HG03571 (cell line): ENCODE results near the gene TMPRSS6.
A peak's percentile ranks its signal among the peaks of the same experiment; 100 is the strongest.

Experiments used
- ATAC-seq: cut with Tn5 transposase; IDR thresholded peaks from one replicate; pipeline ENCODE4 v1.9.1; 2021; ENCODE audit not compliant: unreplicated experiment

Gene TMPRSS6

GRCh38 chr22:37052386-37053309, 56.9 kb downstream of the TMPRSS6 start:
- no peak for ATAC-seq

DNA sequence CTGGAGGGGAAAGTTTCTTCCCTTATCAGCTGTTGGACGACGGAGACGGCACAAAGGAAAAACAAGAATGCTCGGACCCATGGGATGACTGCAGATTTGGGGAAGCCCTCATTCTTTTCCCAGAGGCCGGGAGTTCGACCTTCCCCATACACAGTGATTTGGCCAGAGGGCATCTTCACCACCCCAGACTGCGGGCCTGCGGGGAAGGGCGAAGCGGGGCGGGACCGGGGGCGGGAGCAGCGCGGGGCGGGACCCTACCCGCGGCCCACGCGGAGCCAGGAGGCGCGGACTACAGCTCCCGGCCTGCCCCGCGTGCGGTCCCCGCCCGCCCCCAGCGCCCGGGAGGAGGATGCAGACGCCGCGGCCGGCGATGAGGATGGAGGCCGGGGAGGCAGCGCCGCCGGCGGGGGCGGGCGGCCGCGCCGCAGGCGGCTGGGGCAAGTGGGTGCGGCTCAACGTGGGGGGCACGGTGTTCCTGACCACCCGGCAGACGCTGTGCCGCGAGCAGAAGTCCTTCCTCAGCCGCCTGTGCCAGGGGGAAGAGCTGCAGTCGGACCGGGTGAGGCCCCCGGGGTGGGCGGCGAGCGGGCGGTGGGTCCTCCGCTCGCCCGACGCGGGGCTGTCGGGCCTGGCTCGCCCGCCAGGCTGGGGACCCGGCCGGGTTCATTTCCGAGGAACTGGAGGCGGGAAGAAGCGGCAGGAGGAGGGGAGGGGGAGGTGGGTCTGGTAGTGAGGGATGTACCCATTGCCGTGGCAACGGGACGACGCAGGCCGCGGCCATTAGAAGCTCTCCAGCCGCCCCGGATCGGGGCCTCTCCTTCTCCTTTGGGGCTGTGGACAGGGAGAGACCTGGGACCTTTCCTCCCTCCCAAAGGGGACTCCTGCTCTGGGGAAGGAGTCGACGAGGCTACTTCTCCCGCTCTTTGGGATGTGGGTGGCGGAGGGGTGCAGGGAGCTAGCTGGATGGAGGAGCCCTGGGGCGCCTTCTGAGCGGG, 57.8 kb downstream of the TMPRSS6 start, which contains the start of gene KCTD17:
Gene KCTD17 (plus strand): TSS at position 352 of the 995 bp plus-strand sequence. CDS start 19 bp downstream, at position 371.
- ATAC-seq: peak; percentile 56

DNA sequence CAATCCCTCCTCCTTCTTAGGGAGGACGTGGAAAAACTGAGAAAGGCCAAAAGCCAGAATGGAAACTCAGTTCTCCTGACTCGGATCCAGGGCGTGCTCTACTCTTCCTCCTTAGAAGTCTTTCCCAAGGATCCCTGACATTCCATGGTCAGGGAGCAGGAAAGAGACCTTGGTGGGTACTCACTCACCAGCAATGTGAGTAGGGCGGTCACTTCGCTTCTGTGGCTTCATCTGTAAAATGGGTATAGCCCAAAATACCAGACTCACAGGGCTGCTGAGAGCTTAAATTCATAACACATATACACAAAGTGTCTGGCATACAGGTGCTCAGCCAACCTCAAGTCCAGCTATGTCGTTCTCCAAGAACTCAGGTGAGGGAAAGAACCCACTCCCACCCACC, 58.6 kb downstream of the TMPRSS6 start:
- ATAC-seq: no peak

DNA sequence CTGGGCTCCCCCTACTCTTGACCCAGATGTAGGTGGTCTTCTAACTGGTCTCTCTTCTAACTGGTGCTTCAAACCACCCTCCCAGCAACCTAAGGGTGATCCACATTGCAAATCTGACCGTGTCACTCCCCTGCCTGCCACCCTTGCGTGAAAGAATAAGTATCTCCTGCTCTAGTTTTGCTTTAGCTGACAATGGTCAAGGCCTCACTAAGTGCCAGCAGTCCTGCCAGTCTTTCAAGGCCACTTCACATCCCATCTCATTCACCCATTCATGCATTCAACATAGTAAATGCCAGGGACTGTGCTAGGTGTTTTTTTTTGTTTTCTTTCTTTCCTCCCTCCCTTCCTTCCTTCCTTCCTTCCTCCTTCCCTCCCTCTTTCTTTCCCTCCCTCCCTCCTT, 60.3 kb downstream of the TMPRSS6 start:
- no peak for ATAC-seq

DNA sequence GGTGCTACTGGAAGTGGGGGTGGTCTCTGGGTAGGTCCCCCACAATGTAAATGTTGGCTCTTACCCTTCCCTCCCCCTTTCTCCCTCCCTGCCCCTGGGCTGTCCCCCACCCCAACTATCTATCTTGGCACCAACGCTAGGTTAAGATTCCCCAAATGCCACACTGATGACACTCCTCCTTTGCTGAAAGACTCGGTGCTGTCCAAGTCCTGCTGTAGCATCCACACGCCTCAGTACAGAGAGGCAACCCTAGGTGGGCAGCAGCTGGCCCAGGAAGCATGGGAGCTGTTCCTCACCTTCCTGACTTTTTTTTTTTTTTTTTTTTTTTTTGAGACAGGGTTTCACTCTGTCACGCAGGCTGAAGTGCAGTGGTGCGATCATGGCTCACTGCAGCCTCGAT, 61.4 kb downstream of the TMPRSS6 start:
- no peak for ATAC-seq

DNA sequence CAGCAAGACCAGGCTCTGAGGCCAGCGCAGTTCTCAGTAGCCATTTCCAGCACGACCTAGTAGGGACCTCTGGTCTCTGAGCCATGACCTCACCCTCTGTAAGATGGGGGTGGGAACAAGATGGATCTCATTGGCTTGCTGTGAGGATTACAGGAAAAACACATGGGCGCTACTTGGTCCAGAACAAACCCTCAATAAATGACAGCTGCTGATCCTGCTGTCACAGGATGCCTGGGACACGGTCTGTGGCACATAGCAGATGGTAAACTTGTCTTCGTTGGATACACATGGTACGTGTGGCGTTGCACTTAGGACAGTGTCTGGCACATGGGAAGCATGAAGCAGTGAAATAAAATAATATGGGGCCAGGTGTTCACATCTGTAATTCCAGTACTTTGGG, 62.5 kb downstream of the TMPRSS6 start:
- no peak for ATAC-seq

- no peak for ATAC-seq
Observed at GRCh38 chr22:37046589-37046988, 62.9 kb downstream of the TMPRSS6 start.

- ATAC-seq: no peak
Observed at GRCh38 chr22:37045958-37046357, 63.6 kb downstream of the TMPRSS6 start.

GRCh38 chr22:37044634-37045625, 64.6 kb downstream of the TMPRSS6 start:
- ATAC-seq: no peak

DNA sequence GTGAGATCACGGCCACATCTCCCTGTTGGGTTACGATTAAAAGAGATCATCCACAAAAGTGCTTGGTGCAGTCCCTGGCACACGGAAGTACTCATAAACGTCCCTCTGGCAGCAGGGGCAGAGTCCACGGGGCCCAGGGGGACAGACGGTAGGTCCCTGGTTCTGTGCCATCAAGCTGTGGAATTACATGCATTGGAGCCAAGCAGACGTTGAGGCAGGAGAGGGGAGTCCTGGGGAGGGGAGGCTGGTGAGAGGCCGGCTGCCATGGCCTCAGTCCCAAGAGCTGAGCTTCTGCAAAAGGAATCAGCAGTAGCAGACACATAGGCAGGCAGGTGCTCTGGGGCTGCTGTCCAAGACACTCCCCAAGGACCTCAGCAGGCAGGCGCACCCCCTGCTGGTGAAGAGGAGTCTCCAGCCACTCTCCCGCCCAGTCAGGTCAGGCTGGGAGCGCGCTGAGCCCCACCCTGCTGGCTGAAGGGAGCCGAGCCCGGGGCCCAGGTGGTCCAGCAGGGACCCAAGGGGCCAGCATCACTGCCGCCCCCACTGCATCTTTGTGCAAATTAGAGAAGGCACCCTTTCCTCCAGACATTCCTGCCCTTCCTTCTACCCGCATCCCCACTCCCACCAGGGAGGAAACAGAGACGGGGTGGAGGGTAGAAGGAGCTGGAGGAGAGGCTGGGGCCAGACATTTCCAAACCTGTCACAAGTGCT, 65.5 kb downstream of the TMPRSS6 start:
- ATAC-seq: no peak

DNA sequence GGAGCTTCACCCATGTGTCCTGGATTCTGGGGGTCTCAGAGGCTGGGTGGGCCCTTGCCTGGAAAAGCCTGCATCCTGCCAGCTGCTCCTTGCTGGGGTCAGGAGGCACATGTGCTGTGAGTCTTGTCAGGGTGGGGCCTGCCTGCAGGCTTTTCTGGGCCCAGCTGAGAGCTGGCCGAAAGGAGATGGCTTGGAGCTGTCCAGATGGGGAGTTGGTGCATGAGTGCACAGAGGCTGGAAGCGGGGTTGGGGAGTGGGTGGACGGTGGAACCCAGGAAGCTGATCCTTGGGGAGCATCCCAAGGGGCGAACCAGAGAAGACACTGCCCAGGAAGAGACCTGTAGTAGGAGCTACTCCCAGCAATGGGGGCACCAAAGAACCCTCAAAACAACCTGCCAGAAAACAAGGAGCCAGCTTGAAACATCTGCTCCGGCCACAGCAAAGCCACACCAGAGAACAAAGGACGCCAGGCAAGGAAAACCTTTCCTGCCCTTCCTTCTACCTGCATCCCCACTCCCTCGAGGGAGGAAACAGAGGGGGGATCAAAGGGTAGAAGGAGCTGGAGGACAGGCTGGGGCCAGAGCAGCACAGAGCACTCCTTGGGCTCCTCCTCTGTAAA, 66.2 kb downstream of the TMPRSS6 start:
- no peak for ATAC-seq

DNA sequence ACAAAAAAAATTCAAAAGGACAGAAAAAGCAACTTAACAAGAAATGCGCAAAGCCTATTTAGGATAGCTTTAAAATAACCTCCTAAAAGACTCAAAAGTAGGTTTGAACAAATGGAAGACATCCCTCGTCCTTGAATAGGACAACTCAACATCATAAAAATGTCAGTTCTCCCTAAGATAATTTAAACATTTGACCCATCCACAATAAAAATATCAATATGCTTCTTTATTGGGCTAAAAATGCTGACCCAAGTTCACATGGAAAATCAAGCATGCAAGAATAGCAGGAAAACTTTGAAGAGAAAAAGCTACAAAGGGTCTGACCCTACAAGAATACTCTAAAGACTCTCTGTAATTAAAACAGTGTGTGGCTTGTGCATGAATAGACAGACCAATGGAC, 70.0 kb downstream of the TMPRSS6 start:
- ATAC-seq: no peak

DNA sequence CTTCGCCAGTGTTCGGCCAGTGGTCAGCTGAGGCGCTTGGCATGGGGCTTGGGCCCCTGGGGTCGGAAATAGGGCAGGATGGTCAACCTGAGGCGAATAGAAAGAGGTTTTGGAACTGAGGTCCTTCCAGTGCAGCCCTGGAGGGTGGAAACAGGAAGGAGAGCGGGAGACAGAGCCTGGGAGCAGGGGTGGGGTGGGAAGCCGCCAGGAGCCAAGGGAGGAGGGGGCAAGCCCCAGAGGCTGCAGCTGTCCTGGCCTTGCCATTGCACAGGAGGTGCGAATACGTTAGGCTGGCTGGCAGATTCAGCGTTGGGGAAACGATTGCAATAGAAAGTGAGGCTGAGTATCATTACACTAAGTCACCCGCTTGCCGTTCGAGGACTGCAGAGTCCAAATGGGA, 71.8 kb downstream of the TMPRSS6 start:
- ATAC-seq: no peak

- no peak for ATAC-seq
Observed at GRCh38 chr22:37036655-37037377, 72.7 kb downstream of the TMPRSS6 start.

DNA sequence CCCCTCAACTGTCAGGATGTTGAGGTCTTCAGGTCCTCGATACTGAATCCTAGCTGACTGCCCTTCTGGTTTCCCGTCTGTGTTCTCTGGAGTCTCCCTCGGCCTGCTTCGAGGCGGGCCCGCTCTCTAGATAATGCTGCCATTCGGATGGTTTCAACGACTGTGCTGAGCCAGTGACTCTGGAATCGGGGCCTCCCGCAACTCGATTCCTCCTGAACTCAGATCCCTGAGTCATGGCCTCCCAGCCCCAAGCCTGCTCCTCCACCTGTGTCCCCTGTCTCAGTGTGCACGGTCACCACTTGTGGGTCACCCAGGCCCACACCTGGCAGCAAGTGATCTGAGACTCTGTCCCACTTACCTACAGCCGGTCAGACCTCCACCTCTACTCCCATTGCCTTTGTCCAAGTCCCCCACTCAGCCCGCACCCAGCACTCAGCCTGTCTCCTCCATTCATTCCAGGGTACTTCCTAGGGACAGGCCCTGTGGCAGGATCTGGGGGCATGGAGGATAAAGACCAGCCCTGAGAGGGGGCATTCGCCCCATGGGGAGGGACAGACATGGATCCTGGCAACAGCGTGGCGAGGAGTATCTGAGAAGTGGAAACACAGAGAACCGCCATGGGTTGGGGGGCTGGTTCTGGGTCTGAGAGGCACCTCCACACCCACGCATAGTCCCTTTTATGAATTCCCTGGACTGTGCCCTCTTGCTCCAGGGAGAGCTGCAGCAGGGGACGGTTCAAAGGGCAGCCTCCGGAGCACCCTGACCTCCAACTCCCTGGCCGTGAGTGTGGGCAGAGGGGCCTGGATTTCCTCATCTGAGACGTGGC, 75.7 kb downstream of the TMPRSS6 start:
- no peak for ATAC-seq

DNA sequence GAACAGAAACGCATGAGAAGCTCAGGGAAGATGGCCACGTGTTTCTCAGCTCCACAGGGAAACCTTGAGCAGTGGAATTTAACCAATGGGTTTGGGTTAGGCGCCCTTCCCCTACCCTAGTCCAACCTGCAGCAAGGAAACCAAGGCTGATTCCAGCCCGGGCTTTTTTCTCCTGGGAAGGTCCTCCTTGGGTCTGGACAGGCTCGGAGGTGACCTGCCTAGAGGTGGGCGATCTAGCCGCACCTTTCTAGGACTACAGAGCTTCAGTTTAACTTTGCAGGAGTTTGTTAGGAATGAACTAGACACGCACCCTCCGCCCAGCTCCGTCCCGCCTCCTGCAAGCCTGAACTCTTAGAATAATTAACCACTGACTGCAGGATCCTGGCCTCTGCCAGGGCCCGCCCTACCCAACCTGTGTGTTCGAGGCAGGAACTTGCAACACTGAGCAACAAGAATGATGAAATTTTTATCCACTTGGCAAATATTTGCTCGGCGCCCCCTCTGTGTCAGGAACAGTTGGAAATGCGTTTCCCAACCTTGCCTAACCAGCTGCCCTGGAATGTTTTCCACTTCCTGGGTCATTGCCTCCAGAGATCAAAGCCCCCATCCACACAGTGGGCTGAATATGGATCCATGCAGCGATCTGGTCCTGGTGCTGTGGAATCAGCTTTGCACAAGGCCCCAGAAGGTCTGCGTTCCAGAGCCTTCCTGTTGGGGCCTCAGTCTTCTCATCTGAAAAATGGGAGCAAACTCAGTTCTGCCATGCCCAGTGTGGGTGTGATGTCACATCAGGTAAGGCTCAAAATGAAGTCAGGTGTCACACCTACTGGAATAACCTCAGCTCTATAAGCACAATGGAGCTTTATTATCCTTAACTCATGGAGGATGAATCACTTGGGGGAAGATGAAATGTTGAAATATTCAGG, 76.7 kb downstream of the TMPRSS6 start:
- no peak for ATAC-seq

- no peak for ATAC-seq
Observed at GRCh38 chr22:37032134-37032534, 77.4 kb downstream of the TMPRSS6 start.
